H1 (cell line): Measurements from ENCODE around the gene FOXD4L4. TPM values are rescaled to one million over a fixed set of nuclear protein-coding genes. Genes with fewer than 3 reads are reported as not detected.
"Not testable (repeated sequence)": the region's sequence is repeated elsewhere in the genome, so short reads cannot be mapped to it uniquely, and the experiment has no call there.

Experiments used
- CTCF ChIA-PET: fragments of 300-600 bp; sonication (Branson Sonifier 250); formaldehyde crosslinking; loops from one replicate; lab custom pipeline; 2021; ENCODE audit not compliant: partially characterized antibody; lab: Charles Lee
- POLR2A ChIA-PET: fragments of 300-600 bp; sonication (Branson Sonifier 250); formaldehyde crosslinking; loops from one replicate; lab custom pipeline; 2021; ENCODE audit warnings: inconsistent platforms; ENCODE audit not compliant: partially characterized antibody; lab: Charles Lee
- DNase-seq, 2 experiments: peaks; one replicate each; pipeline versions ENCODE4 v3.0.0 to v3.0.0-alpha.2; 2010 to 2022; ENCODE audit warnings: low spot score in 2 of 2, low read depth in 1 of 2, mixed read lengths in 1 of 2
- FAIRE-seq: peaks from 2 replicates; lab custom pipeline; 2011; peaks lifted over from hg19 to GRCh38; lab: Jason Lieb, UNC
- H2AFZ ChIP-seq: 2 replicates; pipeline ENCODE4 v1.8.1; 2012; ENCODE audit warnings: low read length, inconsistent platforms
- H2AK5ac ChIP-seq: 2 replicates; pipeline ENCODE4 v1.6.1; 2013; ENCODE audit warnings: low read depth, low read length
- H2BK120ac ChIP-seq: replicated peaks from 2 replicates; pipeline ENCODE3; 2013; ENCODE audit warnings: low read depth, low read length, inconsistent platforms
- H2BK12ac ChIP-seq: 2 replicates; pipeline ENCODE4 v1.6.1; 2013; ENCODE audit warnings: low read depth, low read length
- H2BK15ac ChIP-seq: 2 replicates; pipeline ENCODE4 v1.6.1; 2013; ENCODE audit warnings: low read length
- H2BK20ac ChIP-seq: 2 replicates; pipeline ENCODE4 v1.6.1; 2013; ENCODE audit warnings: low read length
- H2BK5ac ChIP-seq: 2 replicates; pipeline ENCODE4 v1.6.1; 2013; ENCODE audit warnings: low read depth, low read length
- H3K14ac ChIP-seq: 2 replicates; pipeline ENCODE4 v1.6.1; 2013; ENCODE audit warnings: inconsistent platforms; ENCODE audit not compliant: insufficient read length
- H3K18ac ChIP-seq: 2 replicates; pipeline ENCODE4 v1.6.1; 2013; ENCODE audit warnings: low read length; ENCODE audit errors: extremely low read depth
- H3K23ac ChIP-seq: 2 replicates; pipeline ENCODE4 v1.6.1; 2013; ENCODE audit warnings: inconsistent platforms; ENCODE audit not compliant: insufficient read length
- H3K23me2 ChIP-seq: 2 replicates; pipeline ENCODE4 v1.6.1; 2013; ENCODE audit warnings: low read depth, low read length
- H3K27ac ChIP-seq: 2 replicates; pipeline ENCODE4 v1.6.1; 2011; ENCODE audit warnings: low read depth, low read length, inconsistent platforms
- H3K27me3 ChIP-seq, 4 experiments: replicated peaks in 1 of 4; 1 replicate in 1 of 4; 2 replicates in 3 of 4; pipeline versions ENCODE4 v1.6.1 to v1.8.1; 2011 to 2013; ENCODE audit warnings: low read length in 3 of 4, mild to moderate bottlenecking in 3 of 4, inconsistent platforms in 2 of 4, mixed read lengths in 2 of 4, moderate library complexity in 1 of 4; ENCODE audit not compliant: control insufficient read depth in 3 of 4, insufficient read depth in 3 of 4; ENCODE audit errors: extremely low read depth in 1 of 4
- H3K36me3 ChIP-seq, 4 experiments: 2 replicates each; pipeline versions ENCODE4 v1.6.1 to v1.8.1; 2011 to 2013; ENCODE audit warnings: mild to moderate bottlenecking in 4 of 4, low read length in 3 of 4, moderate library complexity in 2 of 4, control low read depth in 1 of 4, inconsistent platforms in 1 of 4; ENCODE audit not compliant: insufficient read depth in 4 of 4, control insufficient read depth in 2 of 4
- H3K4ac ChIP-seq: replicated peaks from 2 replicates; pipeline ENCODE3; 2013; ENCODE audit warnings: low read length, low read depth, mixed read lengths, inconsistent platforms; ENCODE audit not compliant: insufficient read length
- H3K4me1 ChIP-seq, 4 experiments: replicated peaks in 1 of 4; 1 replicate in 1 of 4; 2 replicates in 3 of 4; pipeline versions ENCODE4 v1.6.1 to v1.8.1; 2011 to 2013; ENCODE audit warnings: low read length in 3 of 4, inconsistent platforms in 2 of 4, mixed read lengths in 1 of 4; ENCODE audit not compliant: insufficient read depth in 4 of 4, control insufficient read depth in 3 of 4
- H3K4me2 ChIP-seq, 2 experiments: 2 replicates each; pipeline versions ENCODE4 v1.6.1 to v1.8.1; 2011 to 2013; ENCODE audit warnings: low read depth in 2 of 2, low read length in 2 of 2, control low read depth in 1 of 2, inconsistent platforms in 1 of 2, mild to moderate bottlenecking in 1 of 2; ENCODE audit not compliant: insufficient read depth in 1 of 2
- H3K4me3 ChIP-seq, 4 experiments: fragments of 200-600, 300-600 bp in 1 of 4; sonication (generic), shearing (Covaris generic), sonication (Bioruptor Twin) in 1 of 4; 2 replicates each; pipeline versions ENCODE4 v1.5.1 to v1.8.1; 2011 to 2016; ENCODE audit warnings: low read length in 4 of 4, low read depth in 3 of 4, control low read depth in 2 of 4, inconsistent platforms in 2 of 4, mild to moderate bottlenecking in 2 of 4, mixed read lengths in 1 of 4, moderate library complexity in 1 of 4; ENCODE audit not compliant: insufficient read depth in 2 of 4; ENCODE audit errors: extremely low read depth in 1 of 4
- H3K56ac ChIP-seq: replicated peaks from 2 replicates; pipeline ENCODE3; 2013; ENCODE audit warnings: low read depth, mild to moderate bottlenecking, mixed read lengths, low read length, inconsistent platforms; ENCODE audit not compliant: insufficient read length
- H3K79me1 ChIP-seq: 2 replicates; pipeline ENCODE4 v1.6.1; 2013; ENCODE audit warnings: low read depth, low read length, control low read depth
- H3K79me2 ChIP-seq, 2 experiments: 2 replicates each; pipeline versions ENCODE4 v1.6.1 to v1.8.1; 2012 to 2013; ENCODE audit warnings: low read length in 2 of 2, mild to moderate bottlenecking in 2 of 2, inconsistent platforms in 1 of 2; ENCODE audit not compliant: insufficient read depth in 2 of 2, control insufficient read depth in 1 of 2
- H3K9ac ChIP-seq, 4 experiments: replicated peaks in 1 of 4; 1 replicate in 1 of 4; 2 replicates in 3 of 4; pipeline versions ENCODE4 v1.6.1 to v1.8.1; 2011 to 2013; ENCODE audit warnings: low read depth in 3 of 4, low read length in 3 of 4, control low read depth in 2 of 4, mild to moderate bottlenecking in 2 of 4, moderate library complexity in 2 of 4, inconsistent platforms in 1 of 4; ENCODE audit errors: extremely low read depth in 1 of 4
- H3K9me3 ChIP-seq, 2 experiments: 2 replicates each; pipeline versions ENCODE4 v1.6.1 to v1.8.1; 2012 to 2013; ENCODE audit warnings: mild to moderate bottlenecking in 2 of 2, moderate library complexity in 2 of 2, control low read depth in 1 of 2, inconsistent platforms in 1 of 2, low read depth in 1 of 2, low read length in 1 of 2, mixed read lengths in 1 of 2; ENCODE audit not compliant: insufficient read depth in 2 of 2
- H4K20me1 ChIP-seq, 2 experiments: replicated peaks in 1 of 2; 2 replicates each; pipeline versions ENCODE3 to v1.8.1; 2011 to 2013; ENCODE audit warnings: inconsistent platforms in 2 of 2, low read length in 2 of 2, mild to moderate bottlenecking in 1 of 2; ENCODE audit not compliant: insufficient read depth in 2 of 2, control insufficient read depth in 1 of 2
- H4K5ac ChIP-seq: 2 replicates; pipeline ENCODE4 v1.6.1; 2013; ENCODE audit warnings: low read length, low read depth, mixed read lengths, inconsistent platforms; ENCODE audit not compliant: insufficient read length
- H4K8ac ChIP-seq: 2 replicates; pipeline ENCODE4 v1.8.0; 2013; ENCODE audit warnings: mild to moderate bottlenecking, moderate library complexity, low read length, inconsistent platforms; ENCODE audit not compliant: insufficient read depth; ENCODE audit errors: extremely low read depth
- H4K91ac ChIP-seq: replicated peaks from 2 replicates; pipeline ENCODE3; 2013; ENCODE audit warnings: low read length, mixed read lengths, inconsistent platforms; ENCODE audit not compliant: insufficient read length
- WGBS, 2 experiments: shearing (Covaris generic) in 1 of 2; methylation state at CpG; one replicate each; pipeline versions ENCODE4 v1.1.6 to v1.1.7; 2013 to 2015; ENCODE audit warnings: low lambda C conversion rate in 2 of 2, mixed read lengths in 2 of 2, inconsistent platforms in 1 of 2, low coverage in 1 of 2, missing lambda C conversion rate in 1 of 2; ENCODE audit not compliant: insufficient replicate concordance in 2 of 2, insufficient coverage in 1 of 2, insufficient read length in 1 of 2; ENCODE audit errors: extremely low coverage in 1 of 2, missing lambda C conversion rate in 1 of 2; 5-methylcytosine and 5-hydroxymethylcytosine counted together
- polyA plus RNA-seq, 7 experiments: library from polyadenylated mRNA; depleted of rRNA in 3 of 7; stranded (reverse) in 5 of 7; unstranded in 2 of 7; fragments of >200 nt in 5 of 7; fragments of 200-250 nt in 2 of 7; gene quantifications; 1 replicate in 5 of 7; 2 replicates in 1 of 7; 4 replicates in 1 of 7; pipeline versions ENCODE4 v1.2.1 to v1.2.3, GENCODE V29; 2011 to 2013; ENCODE audit warnings: missing spikeins in 2 of 7, mixed read lengths in 2 of 7
- total RNA-seq: library from RNA; stranded (reverse); fragmentation: NEBNext Ultra II Directional; extraction: Animal tissue kit (Norgen Biotek cat#: 25700); gene quantifications from 2 replicates; pipeline ENCODE4 v1.2.1, GENCODE V29; 2021

The FOXD4L4 gene
- total and polyA plus RNA-seq, 2 of the 8 experiments (the other 6 are each of a cell fraction or from before 2014, with no cell fraction given), result not detected

DNA sequence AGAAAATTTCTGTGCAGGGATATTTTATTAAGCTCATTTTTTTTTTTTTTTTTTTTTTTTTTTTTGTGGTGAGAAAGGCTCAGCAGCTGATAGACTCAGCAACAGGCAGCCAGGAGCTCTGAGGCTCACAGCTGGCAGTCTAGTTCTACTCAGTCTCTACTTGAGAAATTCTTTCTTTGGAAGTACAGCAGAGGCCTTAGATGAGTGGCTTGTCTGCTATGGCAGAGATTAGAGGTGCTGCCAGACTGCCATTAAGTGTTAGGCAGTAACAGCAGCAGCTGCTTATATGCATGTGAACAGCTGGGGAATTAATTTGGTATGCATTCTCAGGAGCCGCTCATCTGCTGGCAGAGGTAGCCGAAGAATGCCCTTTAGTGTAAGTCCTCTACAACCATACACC lies 33.4 kb upstream of the FOXD4L4 start:
- H4K8ac ChIP-seq, H2BK15ac ChIP-seq, H3K23me2 ChIP-seq, H3K4ac ChIP-seq, H2AFZ ChIP-seq, H3K56ac ChIP-seq, H2BK120ac ChIP-seq, H3K79me1 ChIP-seq, H3K4me3 ChIP-seq, H4K5ac ChIP-seq, CTCF ChIA-PET, H3K27me3 ChIP-seq, H2BK20ac ChIP-seq, H2BK12ac ChIP-seq, H3K27ac ChIP-seq, H2AK5ac ChIP-seq, H3K36me3 ChIP-seq, H3K23ac ChIP-seq, DNase-seq, H3K4me2 ChIP-seq, H4K20me1 ChIP-seq, H3K79me2 ChIP-seq, POLR2A ChIA-PET, H2BK5ac ChIP-seq, H3K4me1 ChIP-seq, H3K14ac ChIP-seq, H3K18ac ChIP-seq, FAIRE-seq, H3K9me3 ChIP-seq, H4K91ac ChIP-seq, H3K9ac ChIP-seq: not testable (repeated sequence)
- WGBS, 2 experiments, result 80% methylated on average over 1 of the region's 2 CpGs; no CpG with 5 or more reads in 1 of the 2 experiments

DNA sequence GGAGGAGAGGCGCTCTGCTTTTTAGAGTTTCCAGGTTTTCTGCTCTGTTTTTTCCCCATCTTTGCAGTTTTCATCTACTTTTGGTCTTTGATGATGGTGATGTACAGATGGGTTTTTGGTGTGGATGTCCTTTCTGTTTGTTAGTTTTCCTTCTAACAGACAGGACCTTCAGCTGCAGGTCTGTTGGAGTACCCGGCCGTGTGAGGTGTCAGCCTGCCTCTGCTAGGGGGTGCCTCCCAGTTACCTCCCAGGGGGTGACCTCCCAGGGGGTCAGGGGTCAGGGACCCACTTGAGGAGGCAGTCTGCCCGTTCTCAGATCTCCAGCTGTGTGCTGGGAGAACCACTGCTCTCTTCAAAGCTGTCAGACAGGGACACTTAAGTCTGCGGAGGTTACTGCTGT lies 22.5 kb upstream of the FOXD4L4 start:
- H2BK120ac ChIP-seq, H3K14ac ChIP-seq, H2BK20ac ChIP-seq, H3K27ac ChIP-seq, H4K20me1 ChIP-seq, H3K9ac ChIP-seq, H3K23ac ChIP-seq, H4K91ac ChIP-seq, DNase-seq, H3K4me1 ChIP-seq, H2BK12ac ChIP-seq, POLR2A ChIA-PET, H3K79me2 ChIP-seq, H3K18ac ChIP-seq, H3K79me1 ChIP-seq, H3K9me3 ChIP-seq, H4K5ac ChIP-seq, CTCF ChIA-PET, H2AFZ ChIP-seq, H3K4me3 ChIP-seq, H3K4ac ChIP-seq, FAIRE-seq, H3K36me3 ChIP-seq, H2BK5ac ChIP-seq, H3K56ac ChIP-seq, H3K4me2 ChIP-seq, H4K8ac ChIP-seq, H3K27me3 ChIP-seq, H2AK5ac ChIP-seq, H3K23me2 ChIP-seq, H2BK15ac ChIP-seq: not testable (repeated sequence)
- WGBS, 2 experiments, result 68% methylated on average over 3 of the region's 5 CpGs; no CpG with 5 or more reads in 1 of the 2 experiments
